Thyroid gland (tissue), 4 donors: ENCODE results near the gene GALNT9.

Experiments used
- CTCF ChIP-seq, 6 experiments: fragments of 200-600 bp in 3 of 6; fragments of 450-650 bp in 3 of 6; sonication (generic) in 3 of 6; IDR thresholded peaks; one replicate each; pipeline ENCODE4 v1.5.1; 2016 to 2019; ENCODE audit warnings: antibody characterized with exemption in 6 of 6, mild to moderate bottlenecking in 2 of 6, inconsistent platforms in 1 of 6, moderate library complexity in 1 of 6
- POLR2A ChIP-seq, 2 donors: fragments of 450-650 bp; IDR thresholded peaks; one replicate each; pipeline ENCODE4 v1.6.1; 2017; ENCODE audit warnings: antibody characterized with exemption in 2 of 2, mild to moderate bottlenecking in 2 of 2, moderate library complexity in 1 of 2

DNA sequence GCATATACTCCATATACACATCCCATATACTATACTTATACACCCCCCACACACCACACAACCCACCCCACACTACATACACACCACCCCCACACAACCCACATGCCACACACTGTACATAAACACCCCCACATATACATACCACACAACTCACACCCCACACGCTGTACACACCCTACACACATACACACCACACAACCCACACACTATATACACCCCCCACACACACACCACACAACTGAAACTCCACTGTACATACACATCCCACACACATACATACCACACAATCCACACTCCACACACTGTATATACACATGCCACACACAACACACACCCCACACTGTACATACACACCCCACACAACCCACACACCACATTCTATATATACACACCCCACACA, 104.2 kb downstream of the GALNT9 start:
- TF ChIP-seq POLR2A (IDR thresholded peaks at IDR 0.05) (no peak), CTCF (IDR thresholded peaks at IDR 0.05) (no peak)
